Measurements from ENCODE around the gene MEF2D.

Gene MEF2D

DNA sequence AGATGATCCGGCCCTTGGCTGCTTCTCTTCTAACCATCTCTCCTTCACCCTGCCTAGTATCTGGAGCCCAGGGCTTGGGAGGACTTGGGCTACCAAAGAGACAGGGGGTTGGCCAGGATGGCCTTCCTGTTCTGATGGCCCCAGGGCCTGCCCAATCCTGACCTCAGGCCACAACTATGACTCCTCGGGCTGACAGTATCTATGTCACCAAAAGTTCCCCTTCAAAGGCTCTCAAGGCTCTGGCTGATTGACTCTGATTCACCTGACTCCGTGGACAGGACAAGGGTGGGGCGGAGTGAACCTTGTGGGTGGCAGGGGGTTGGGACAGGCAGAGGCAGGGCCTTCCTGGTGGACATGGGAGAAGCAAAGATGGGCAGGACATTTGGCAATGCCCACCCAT lies 12.7 kb downstream of the MEF2D start:
- Histone ChIP-seq H3K9ac (ENCODE audit: low read depth, low read length, poor library complexity, severe bottlenecking) (no peak overlapping the region), H3K4me3 (ENCODE audit: low read length, poor library complexity, severe bottlenecking) (no peak overlapping the region), H3K4me1 (ENCODE audit: insufficient read depth, low read length, poor library complexity, severe bottlenecking) (peaks cover 48% of the 10 kb centered on the region), H3K79me2 (ENCODE audit: insufficient read depth, low read length) (peaks cover 93% of the 10 kb centered on the region), H3K4me2 (ENCODE audit: low read depth, low read length, poor library complexity, severe bottlenecking) (no peak overlapping the region), H2AFZ (ENCODE audit: low read length) (no peak overlapping the region), H3K36me3 (ENCODE audit: insufficient read depth, low read length) (peaks cover 16% of the 10 kb centered on the region; the same call in 1 of the 2 replicates), H4K20me1 (ENCODE audit: insufficient read depth, low read length, poor library complexity, severe bottlenecking) (peaks cover 82% of the 10 kb centered on the region), H3K9me3 (ENCODE audit: insufficient read depth, low read depth, low read length) (no peaks in the 10 kb centered on the region), H3F3A (ENCODE audit: low read depth) (no peaks in the 10 kb centered on the region), H3K9me2 (replicated peaks; ENCODE audit: low read depth, low read length) (no peaks in the 10 kb centered on the region), H3K27me3 (ENCODE audit: insufficient read depth, low read length, poor library complexity, severe bottlenecking) (no peaks in the 10 kb centered on the region)
- TF ChIP-seq, protein P1, sequence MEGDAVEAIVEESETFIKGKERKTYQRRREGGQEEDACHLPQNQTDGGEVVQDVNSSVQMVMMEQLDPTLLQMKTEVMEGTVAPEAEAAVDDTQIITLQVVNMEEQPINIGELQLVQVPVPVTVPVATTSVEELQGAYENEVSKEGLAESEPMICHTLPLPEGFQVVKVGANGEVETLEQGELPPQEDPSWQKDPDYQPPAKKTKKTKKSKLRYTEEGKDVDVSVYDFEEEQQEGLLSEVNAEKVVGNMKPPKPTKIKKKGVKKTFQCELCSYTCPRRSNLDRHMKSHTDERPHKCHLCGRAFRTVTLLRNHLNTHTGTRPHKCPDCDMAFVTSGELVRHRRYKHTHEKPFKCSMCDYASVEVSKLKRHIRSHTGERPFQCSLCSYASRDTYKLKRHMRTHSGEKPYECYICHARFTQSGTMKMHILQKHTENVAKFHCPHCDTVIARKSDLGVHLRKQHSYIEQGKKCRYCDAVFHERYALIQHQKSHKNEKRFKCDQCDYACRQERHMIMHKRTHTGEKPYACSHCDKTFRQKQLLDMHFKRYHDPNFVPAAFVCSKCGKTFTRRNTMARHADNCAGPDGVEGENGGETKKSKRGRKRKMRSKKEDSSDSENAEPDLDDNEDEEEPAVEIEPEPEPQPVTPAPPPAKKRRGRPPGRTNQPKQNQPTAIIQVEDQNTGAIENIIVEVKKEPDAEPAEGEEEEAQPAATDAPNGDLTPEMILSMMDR (conservative IDR thresholded peaks at IDR 0.05; ENCODE audit: low read length) = no peak
- no peak for TF ChIP-seq EZH2phosphoT487 (IDR thresholded peaks at IDR 0.05; ENCODE audit: borderline replicate concordance)

DNA sequence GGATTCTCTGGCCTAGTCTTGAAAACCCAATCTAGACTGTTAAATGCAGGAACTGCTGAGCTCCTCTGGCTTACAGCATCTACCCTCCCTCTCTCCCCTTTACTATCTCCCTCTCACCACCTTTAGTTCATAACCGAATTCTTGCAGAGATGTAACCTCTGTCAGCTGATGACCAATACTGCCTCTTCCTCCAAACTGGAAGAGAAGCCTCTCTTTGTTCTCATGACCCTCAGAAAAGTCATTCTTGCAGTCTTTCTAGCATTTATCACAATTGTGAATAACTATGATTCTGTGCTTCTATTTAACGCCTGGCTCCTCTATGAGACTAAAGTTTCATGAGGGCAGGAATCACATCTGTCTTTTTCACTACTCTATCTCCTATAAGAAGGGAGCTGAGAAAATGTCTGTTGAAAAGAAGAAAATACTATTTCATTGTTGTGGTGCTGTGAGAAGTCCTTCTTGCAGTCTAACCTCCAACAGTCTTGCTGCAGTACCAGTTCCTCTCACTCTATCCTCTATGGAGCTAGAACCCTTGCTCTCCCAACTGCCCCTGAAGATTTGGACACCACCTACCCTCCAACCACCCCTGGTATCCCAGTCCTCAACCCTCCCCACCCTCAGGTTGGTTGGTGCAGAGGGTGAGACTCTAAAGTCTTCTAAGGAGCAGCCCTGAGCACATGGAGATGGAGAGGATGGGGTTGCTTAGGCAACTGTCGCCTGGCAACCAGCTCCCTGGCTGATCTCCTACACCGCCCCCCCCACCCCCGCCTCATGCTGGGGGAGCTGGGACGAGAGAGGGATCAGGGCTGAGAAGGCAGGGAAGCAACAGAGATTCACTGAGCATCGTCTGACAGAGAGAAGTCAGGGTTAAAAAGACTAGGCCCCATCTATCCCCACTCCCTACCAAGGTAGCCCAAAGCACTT lies 13.9 kb downstream of the MEF2D start:
- Histone ChIP-seq H3F3A (ENCODE audit: low read depth) (no peaks in the 10 kb centered on the region), H4K20me1 (ENCODE audit: insufficient read depth, low read length, poor library complexity, severe bottlenecking) (peaks cover 74% of the 10 kb centered on the region), H3K9me3 (ENCODE audit: insufficient read depth, low read depth, low read length) (no peaks in the 10 kb centered on the region), H3K9me2 (replicated peaks; ENCODE audit: low read depth, low read length) (no peaks in the 10 kb centered on the region), H3K4me2 (ENCODE audit: low read depth, low read length, poor library complexity, severe bottlenecking) (no peak overlapping the region), H3K79me2 (ENCODE audit: insufficient read depth, low read length) (peaks cover 81% of the 10 kb centered on the region), H3K36me3 (ENCODE audit: insufficient read depth, low read length) (peaks cover 28% of the 10 kb centered on the region; the same call in 1 of the 2 replicates), H3K27me3 (ENCODE audit: insufficient read depth, low read length, poor library complexity, severe bottlenecking) (no peaks in the 10 kb centered on the region), H2AFZ (ENCODE audit: low read length) (no peak overlapping the region), H3K4me1 (ENCODE audit: insufficient read depth, low read length, poor library complexity, severe bottlenecking) (peaks cover 37% of the 10 kb centered on the region), H3K9ac (ENCODE audit: low read depth, low read length, poor library complexity, severe bottlenecking) (no peak overlapping the region), H3K4me3 (ENCODE audit: low read length, poor library complexity, severe bottlenecking) (no peak overlapping the region)
- TF ChIP-seq, protein P1 (conservative IDR thresholded peaks at IDR 0.05; ENCODE audit: low read length) = no peak
- no peak for TF ChIP-seq EZH2phosphoT487 (IDR thresholded peaks at IDR 0.05; ENCODE audit: borderline replicate concordance)

DNA sequence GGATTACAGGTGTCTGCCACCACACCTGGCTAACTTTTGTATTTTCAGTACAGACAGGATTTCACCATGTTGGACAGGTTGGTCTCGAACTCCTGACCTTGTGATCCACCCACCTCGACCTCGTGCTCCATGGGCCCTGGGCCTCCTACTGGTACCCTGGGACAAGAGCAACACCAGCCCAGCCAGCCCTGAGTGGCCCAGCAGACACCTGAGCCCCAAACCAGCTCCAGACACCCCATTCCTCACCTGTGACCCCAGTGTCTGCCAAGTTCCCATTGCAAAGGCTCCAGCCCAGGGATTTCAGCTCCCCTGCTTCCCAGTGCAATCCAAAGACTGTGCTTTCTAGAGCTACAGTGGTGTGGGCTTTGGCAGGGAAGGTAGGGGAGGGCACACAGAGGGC lies 14.6 kb downstream of the MEF2D start:
- H3K27me3 ChIP-seq (ENCODE audit: insufficient read depth, low read length, poor library complexity, severe bottlenecking) = no peaks in the 10 kb centered on the region
- peaks cover 35% of the 10 kb centered on the region; the same call in 1 of the 2 replicates for H3K36me3 ChIP-seq (ENCODE audit: insufficient read depth, low read length)
- peaks cover 74% of the 10 kb centered on the region for H3K79me2 ChIP-seq (ENCODE audit: insufficient read depth, low read length)
- H3K4me3 ChIP-seq (ENCODE audit: low read length, poor library complexity, severe bottlenecking) = no peak overlapping the region
- peaks cover 30% of the 10 kb centered on the region for H3K4me1 ChIP-seq (ENCODE audit: insufficient read depth, low read length, poor library complexity, severe bottlenecking)
- peaks cover 67% of the 10 kb centered on the region for H4K20me1 ChIP-seq (ENCODE audit: insufficient read depth, low read length, poor library complexity, severe bottlenecking)
- H3K9me2 ChIP-seq (replicated peaks; ENCODE audit: low read depth, low read length) = no peaks in the 10 kb centered on the region
- H3K9me3 ChIP-seq (ENCODE audit: insufficient read depth, low read depth, low read length) = no peaks in the 10 kb centered on the region
- H3F3A ChIP-seq (ENCODE audit: low read depth) = no peaks in the 10 kb centered on the region
- H2AFZ ChIP-seq (ENCODE audit: low read length) = no peak overlapping the region
- H3K4me2 ChIP-seq (ENCODE audit: low read depth, low read length, poor library complexity, severe bottlenecking) = no peak overlapping the region
- no peak for TF ChIP-seq EZH2phosphoT487 (IDR thresholded peaks at IDR 0.05; ENCODE audit: borderline replicate concordance)
- TF ChIP-seq, protein P1 (conservative IDR thresholded peaks at IDR 0.05; ENCODE audit: low read length) = no peak
- no peak overlapping the region for H3K9ac ChIP-seq (ENCODE audit: low read depth, low read length, poor library complexity, severe bottlenecking)
